HG03354 (cell line): ENCODE results near the gene TCERG1.

Source experiments
- ATAC-seq: cut with Tn5 transposase; IDR thresholded peaks from one replicate; pipeline ENCODE4 v1.9.1; 2021; ENCODE audit warnings: mild to moderate bottlenecking; ENCODE audit not compliant: unreplicated experiment, poor library complexity, severe bottlenecking

The TCERG1 gene

DNA sequence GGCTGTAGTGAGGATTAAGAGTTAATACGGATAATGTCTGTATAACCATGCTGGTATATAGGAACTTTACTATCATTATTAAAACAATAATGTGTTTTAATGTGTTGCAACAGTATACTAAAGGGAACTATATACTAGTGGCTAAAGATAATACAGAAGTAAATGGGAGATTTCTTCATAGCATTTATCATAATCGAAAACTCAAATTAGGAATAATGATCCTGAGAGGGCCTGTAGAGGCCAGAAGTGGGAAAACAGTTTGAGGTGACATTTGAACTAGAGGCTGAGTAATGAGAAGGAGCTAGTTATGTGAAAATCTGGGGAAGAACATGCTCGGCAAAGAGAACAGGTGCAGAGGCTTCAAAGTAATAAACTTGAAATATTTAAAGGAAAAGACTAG is 2.9 kb downstream of the TCERG1 start:
- ATAC-seq: no peak

DNA sequence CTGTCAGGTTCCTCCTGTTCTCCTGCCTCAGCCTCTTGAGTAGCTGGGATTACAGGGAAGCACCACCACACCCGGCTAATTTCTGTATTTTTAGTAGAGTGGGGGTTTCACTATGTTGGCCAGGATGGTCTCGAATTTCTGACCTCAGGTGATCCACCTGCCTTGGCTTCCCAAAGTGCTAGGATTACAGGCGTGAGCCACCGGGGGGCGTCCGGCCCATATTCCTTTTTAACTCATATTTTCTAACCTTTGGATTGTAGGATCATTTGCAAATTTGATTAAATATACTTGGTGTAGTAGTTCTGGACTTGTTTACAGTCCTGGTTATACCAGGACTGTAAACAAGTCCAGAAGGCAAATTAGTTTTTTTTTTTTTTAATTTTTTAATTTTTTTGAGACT is 4.3 kb downstream of the TCERG1 start:
- ATAC-seq: no peak

DNA sequence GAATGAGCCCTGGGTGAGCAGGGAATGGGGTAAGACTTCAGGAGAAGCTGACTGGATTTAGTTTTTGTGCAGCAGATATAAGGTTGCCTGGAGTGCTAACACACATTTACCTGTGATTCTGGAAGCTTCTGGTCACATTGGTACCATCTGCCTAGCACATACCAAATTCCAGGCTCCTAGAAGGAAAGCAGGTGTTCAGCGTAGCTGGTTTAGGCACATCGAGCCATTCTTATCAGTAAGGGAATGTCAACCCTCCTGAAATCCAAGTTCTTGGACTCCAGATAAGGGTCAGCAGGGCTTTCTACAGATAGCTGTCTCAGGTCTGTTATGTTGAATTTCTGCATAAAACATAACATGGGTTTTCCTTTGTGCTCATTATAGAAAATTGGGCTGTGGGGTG is 10.3 kb downstream of the TCERG1 start:
- ATAC-seq: no peak

DNA sequence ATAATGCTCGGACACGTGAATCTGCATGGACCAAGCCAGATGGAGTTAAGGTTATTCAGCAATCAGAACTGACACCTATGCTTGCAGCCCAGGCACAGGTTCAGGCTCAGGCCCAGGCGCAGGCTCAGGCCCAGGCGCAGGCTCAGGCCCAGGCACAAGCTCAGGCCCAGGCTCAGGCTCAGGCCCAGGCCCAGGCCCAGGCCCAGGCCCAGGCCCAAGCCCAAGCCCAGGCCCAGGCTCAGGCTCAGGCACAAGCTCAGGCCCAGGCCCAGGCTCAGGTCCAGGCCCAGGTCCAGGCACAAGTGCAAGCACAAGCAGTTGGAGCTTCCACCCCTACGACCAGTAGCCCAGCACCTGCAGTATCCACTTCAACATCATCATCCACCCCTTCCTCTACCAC is 11.8 kb downstream of the TCERG1 start:
- no peak for ATAC-seq

DNA sequence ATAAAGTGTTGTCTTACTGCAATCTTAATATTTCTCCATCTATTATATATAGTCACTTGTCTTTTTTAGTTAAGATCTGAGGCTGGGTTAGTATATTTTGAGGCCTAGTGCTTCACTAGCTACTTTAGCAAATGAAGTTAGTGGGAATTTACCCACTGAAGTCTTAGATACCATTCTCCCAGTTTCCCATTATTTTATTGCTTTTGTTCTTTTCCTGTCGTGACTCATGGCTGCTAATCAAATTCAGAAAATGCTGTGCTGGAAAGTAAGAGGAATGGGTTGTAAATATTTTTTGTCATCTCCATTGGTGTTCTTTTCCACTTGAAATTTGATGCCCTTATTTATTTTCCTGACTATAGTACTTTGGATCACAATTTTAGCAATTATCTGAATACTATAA is 14.2 kb downstream of the TCERG1 start:
- no peak for ATAC-seq

DNA sequence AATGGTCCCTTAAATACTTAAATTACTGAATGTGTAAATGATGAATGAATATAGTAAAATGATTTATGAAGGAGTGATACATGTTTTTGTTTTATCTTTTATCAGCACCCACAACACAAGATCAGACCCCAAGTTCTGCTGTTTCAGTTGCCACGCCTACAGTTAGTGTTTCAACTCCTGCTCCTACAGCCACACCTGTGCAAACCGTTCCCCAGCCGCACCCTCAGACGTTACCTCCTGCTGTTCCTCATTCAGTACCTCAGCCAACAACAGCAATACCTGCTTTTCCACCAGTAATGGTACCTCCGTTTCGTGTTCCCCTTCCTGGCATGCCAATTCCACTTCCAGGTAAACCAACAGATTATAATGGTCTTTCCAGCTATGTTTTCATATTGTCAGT is 16.3 kb downstream of the TCERG1 start:
- no peak for ATAC-seq

DNA sequence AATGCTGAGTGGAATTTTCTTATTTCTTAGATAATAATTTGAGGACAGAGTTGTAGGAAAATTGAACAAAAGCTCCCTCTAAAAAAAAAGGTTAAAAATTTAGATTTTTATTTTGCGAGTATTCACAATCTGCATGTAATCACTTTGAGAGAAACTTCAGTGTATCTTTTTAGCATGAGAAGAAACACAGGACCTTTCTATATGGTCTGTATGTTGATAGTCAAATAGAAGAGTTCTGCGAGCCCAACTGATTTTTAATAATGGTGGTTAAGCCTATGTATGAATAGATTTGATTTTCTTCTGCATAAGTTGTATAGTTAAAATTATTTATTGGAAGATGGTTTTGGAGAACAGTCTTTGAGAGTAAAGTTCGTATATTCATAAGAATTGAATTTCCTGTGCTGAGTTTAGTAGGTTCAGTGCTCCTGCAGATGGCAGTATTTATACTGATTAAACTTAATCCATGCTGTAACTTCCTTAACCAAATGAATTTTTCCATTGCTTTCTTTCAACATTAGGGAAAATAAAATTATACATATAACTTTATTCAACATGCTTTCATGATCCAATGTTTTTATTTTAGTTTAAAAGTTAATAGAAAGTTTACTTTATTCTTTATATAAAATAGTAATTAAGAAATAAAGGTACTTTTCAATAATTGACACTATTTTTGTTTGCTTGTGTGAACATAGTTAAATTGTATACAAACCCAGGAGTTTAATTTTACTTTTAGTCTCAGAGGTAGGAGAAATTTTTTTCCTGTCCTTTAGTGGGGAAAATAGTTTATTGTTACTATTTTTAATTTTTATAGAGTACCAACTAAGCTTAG is 19.6 kb downstream of the TCERG1 start:
- ATAC-seq: no peak

DNA sequence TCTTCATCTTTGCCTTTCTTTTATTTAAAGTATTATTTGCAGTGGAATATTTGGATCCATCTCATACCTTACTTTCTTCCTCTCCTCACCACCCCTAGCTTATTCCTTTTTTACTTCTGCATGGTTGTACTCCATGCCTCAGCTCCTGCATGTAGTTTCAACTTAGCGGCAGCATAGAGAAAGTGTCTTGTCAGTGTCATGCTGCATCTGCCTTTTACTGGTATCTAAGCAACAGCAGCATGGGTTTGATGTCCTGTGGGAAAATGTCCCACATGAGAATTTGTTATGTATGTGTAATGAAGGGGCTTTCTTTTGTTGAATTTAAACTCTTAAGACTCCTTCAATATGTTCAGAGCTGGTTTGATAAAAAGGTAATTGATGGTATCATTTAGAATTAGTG is 20.6 kb downstream of the TCERG1 start:
- no peak for ATAC-seq

DNA sequence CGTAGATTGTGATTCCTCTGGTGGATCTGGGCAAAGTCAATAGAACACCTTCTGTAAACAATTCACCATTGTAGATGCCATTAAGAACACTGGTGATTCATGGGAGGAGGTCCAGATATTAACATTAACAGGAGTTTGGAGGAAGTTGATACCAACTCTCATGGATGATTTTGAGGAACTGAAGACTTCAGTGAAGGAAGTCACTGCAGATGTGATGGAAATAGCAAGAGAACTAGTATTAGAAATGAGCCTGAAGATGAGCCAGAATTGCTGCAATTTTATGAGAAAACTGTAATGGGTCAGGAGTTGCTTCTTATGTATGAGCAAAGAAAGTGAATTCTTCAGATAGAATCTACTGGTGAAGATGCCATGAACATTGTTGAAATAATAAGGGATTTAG is 26.9 kb downstream of the TCERG1 start:
- no peak for ATAC-seq

DNA sequence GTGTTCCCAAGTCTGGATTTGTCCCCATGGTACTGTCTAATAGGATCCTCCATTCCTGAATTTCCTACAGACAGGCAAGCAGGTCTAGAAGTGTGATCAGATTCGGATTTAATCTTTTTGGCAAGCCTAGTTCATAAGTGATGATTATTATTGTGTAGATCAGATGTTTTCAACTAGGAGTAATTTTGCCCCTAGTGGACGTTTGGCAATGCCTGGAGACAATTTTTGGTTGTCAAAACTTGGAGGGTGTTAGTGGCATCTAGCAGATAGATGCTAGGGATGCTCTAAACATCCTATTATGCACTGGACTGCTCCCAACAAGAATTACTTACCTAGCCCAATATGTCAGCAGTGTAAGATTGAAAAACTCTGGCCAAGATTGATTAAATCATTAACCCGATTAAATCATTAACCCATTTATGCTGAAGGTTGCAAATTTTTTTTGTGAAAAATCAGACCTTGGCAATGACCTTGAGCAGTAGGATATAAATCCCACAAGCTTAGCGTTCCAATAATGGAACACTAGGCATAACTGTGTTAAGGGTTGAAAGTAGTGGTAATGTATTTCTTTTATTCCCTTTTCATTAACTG is 28.2 kb downstream of the TCERG1 start:
- no peak for ATAC-seq

DNA sequence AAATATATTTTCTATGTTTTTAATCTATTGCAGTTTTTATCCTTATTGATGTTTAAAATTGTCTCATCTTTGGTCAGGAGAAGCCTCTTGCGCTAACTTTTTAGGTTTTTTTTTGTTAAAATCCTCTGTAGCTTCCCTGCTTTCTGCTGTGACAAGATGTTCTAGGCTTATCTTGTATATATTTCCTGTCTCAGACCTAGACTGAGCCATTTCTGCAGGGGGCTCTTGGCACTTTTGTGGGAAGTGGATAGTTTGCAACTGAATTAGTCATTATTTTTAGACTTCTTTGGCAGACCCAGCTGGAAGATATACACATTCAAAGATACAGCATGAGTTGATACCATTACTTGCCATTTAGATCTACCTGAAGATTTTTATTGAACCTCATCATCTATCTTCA is 28.8 kb downstream of the TCERG1 start:
- no peak for ATAC-seq

DNA sequence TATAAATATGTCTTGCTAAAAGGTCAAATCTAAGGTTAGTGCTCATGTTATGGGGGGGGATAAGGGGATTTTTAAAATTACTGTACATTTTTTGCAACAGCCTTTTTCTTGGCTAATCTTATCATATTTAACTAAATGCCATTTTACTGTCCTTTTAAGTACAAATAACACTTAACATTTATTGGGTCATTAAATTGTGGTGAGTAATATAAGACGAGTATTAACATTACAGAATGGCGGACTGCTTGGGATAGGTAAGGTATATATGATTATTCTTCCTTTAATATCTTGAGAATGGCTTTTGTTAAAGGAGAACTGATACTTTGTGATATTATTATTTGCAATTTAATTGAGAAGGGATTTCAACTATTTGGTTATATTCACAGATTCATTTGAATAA is 35.6 kb downstream of the TCERG1 start:
- no peak for ATAC-seq

DNA sequence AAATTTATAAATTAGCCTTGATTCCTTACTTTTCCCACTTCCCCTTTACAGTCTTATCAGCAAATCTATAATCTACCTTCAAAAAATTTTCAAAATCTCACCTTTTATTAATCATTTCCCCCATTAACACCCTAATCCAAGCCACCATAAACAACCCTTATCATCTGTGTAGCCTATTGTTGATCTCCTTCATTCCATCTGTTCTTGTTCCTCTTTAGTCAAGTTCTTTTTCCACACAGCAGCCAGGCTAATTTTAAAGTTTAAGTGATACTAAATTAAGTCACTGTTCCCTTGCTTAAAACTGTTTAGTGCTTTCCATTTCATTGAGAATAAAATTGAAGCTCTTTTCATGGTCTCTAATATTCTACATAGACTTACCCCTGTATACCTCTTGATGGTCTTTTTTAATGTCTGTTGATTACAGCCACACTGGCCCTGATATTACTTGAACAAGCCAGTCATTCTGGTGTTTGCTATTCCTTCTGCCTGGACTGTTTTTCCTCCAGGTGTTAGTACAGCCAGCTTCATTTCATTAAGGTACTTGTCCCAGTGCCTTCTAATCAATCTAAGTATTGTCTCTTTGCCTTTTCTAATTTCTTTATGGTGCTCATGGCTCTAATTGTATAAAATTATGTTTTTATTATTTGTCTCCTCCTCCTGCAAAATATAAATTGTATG is 37.7 kb downstream of the TCERG1 start:
- no peak for ATAC-seq

DNA sequence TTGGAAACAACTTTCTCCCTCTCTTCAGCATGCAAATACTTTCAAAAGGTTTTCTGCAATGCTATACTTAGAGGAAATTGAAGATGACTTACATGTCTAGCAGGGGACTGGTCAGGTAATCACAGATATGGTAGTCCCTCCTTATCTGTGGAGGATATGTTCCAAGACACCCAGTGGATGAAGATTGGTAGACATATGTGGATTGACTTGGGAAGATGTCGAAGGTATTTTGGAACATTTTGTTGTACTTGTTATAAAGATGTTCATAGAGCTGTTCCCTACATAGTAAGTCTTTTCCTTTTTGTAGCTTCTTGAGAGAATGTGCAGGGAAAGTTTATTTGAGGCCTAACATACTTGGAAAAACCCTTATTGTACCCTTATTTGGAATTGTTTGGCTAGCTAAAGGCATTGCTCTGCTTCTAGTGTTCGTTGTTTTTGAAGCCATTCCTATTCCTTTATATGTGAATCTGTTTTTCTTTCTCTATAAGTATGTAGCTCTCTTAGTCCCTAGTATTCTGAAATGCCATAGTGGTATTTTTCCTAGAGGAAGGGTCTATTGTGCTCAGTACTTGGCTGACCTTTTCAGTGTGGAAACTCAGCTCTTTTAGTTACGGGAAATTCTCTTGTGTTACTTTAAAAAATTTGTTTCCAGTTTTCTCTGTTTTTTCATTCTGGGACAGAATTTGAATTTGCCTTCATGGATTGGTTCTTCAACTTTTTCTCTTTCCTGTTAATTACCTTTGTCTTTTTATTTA is 43.1 kb downstream of the TCERG1 start:
- no peak for ATAC-seq

DNA sequence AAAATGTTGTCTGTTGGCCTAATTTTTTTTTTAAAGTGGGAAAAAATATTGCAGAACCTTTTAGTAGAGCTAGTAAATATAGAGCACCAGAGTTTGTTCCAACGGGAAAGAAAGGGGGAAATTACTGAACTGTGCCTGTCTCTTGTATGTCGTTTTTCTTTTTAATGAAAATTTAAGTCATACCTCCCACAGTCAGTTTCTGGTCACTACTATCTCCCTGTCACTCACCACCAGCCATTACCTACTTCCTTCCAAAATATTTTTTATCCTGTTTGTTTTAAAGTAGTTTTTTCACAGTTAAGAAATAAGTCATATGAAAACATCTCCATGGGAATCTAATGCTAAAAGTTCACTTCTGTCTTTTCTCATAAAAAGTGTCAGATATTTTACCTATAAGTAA is 47.5 kb downstream of the TCERG1 start:
- no peak for ATAC-seq

DNA sequence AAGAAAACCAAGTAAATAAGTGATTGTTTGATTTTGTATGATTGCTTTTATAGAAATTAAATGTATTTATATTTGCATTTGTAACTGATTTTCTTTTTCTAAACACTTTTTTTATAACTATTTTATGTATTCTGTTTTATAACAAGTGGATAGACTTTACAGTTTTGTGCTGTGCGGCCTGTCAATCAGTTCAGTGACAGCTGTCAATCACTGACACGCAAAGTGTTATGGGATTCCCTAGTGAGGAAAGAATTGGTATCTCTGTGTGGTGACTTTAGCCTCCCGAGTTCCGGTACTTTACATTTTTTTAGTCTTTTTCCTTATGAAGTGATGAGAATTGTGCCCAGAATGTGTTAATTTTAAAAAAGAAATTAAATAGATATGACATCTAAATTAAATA is 52.5 kb downstream of the TCERG1 start:
- ATAC-seq: no peak

DNA sequence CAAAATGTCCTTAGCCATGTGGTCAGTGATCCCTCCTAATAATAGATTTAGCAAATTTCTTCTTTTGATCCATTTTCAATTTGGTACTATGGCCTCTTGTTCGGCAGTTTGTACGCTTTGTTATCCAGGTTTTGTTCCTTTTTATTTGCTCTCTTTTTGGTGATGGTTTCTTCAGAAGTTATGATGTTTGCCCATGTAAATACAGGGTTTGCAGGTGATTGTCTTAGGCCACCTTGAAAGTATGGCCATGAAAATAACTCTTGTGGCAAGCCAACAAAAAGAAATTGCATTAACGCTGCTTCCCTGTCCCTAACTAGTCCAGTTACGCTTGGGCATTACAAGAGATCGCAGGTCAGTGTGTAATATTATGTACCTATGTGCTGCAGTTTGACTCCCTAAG is 60.3 kb downstream of the TCERG1 start:
- no peak for ATAC-seq

DNA sequence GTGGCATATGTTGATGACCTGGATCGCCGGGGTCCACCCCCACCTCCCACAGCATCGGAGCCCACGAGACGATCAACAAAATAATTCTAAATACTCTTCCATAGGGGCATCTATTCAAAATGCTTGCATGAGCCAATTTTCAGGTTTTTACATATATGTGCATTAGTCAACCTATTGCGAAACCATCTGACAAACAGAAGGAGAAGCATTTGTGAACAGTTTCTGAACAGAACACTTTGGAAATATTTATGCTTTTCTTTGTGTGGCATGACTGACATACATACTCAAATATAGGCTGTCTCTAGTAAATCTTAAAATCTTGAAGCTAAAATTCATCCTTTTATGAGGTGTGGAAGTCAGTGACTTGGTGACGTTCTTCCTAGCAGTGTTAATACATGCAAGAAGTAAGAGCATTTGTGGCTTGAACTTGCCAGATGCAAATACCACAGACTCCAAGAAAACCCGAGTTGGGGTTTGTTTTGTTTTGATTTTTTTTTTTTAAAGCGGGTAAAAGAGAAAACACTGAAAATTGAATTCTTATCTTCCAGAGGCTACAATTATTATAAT is 63.5 kb downstream of the TCERG1 start:
- no peak for ATAC-seq

DNA sequence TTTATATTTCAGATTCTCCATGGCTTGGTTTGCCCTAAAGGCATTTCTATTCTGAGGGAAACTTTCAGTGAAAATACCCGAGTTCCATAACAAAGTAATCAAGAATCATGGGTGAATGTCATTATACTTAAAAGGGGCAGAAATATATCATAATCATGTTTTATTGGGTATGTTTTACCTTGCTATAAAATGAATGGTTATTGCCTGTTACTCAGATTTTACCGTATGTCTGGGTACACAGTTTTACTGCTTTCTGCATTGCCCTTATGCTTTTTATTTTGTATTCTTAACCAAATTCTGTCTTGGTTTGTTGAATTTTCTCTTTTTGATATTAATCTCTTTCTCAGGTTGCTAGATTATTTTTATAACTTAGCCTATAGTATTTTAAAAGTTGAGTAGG is 66.3 kb downstream of the TCERG1 start:
- no peak for ATAC-seq

DNA sequence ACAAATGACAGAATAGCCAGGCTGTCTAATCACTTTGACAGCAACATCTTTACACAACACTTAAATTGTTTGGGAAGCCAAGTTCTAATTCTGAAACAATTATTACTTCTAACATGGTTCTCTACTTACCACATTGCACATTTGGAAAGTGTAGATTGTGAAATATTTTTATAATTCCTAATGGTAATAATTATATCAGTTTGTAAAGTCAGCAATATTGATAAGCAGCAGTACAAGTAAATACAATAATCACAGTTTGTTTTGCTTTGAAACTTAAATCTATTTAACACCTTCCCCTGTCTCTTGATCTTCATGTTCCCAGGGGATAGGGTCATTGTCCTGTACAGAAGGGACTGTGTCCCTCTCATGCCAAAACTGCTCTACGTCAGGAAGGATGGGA is 67.4 kb downstream of the TCERG1 start:
- no peak for ATAC-seq
